Osteocyte (in vitro differentiated cells): ENCODE data around the gene LAMTOR3. TPM values are rescaled to one million over a fixed set of nuclear protein-coding genes. Genes with fewer than 3 reads are reported as not detected.
"Not testable (repeated sequence)": the region's sequence is repeated elsewhere in the genome, so short reads cannot be mapped to it uniquely, and the experiment has no call there.

Experiments used
- DNase-seq: peaks from one replicate; pipeline ENCODE4 v3.0.0; 2021; ENCODE audit warnings: mixed read lengths; ENCODE audit not compliant: unreplicated experiment; ENCODE audit errors: extremely low spot score
- H3K27ac Mint-ChIP-seq: one replicate; pipeline ENCODE4 v1.8.0; 2021; ENCODE audit warnings: mild to moderate bottlenecking, mixed read lengths; ENCODE audit not compliant: unreplicated experiment
- H3K27me3 Mint-ChIP-seq: one replicate; pipeline ENCODE4 v1.8.0; 2021; ENCODE audit warnings: mixed read lengths; ENCODE audit not compliant: unreplicated experiment
- H3K36me3 Mint-ChIP-seq: one replicate; pipeline ENCODE4 v1.8.0; 2021; ENCODE audit warnings: mixed read lengths; ENCODE audit not compliant: unreplicated experiment
- H3K4me1 Mint-ChIP-seq: one replicate; pipeline ENCODE4 v1.8.0; 2021; ENCODE audit warnings: mixed read lengths; ENCODE audit not compliant: unreplicated experiment
- H3K4me3 Mint-ChIP-seq: one replicate; pipeline ENCODE4 v1.8.0; 2021; ENCODE audit warnings: mild to moderate bottlenecking, moderate library complexity, mixed read lengths; ENCODE audit not compliant: unreplicated experiment
- H3K9me3 Mint-ChIP-seq: one replicate; pipeline ENCODE4 v1.8.0; 2021; ENCODE audit warnings: mixed read lengths; ENCODE audit not compliant: unreplicated experiment
- total RNA-seq: library from RNA; stranded (reverse); gene quantifications from 2 replicates; pipeline ENCODE4 v1.2.1, GENCODE V29; 2021
- TF ChIP-seq, protein P1 (sequence below): fragments of 200-600 bp; sonication (generic); IDR thresholded peaks from 2 replicates; pipeline ENCODE4 v1.5.0; 2021; ENCODE audit warnings: antibody characterized with exemption, mild to moderate bottlenecking, moderate library complexity

LAMTOR3 gene
- total RNA-seq, 1 donor from 2014 or later = 44.7 TPM

DNA sequence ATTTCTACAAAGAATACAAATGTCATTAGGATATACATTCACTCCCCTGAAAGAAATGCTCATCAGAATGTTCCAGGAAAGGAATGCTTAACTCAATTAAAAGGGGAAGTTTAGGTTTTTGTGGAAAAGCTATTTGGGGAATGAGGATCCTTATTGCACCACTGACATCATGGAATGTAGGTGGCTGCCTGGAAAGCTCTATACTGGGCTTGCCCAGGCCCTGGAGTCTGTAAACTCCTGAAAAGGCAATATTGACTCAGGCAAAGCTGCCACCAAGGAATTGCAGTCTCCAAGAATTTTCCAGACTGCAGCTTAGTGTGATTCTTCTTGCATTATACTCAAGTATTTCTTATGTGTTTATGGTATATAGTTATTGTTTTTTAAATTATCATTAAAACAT lies 61.9 kb downstream of the LAMTOR3 start:
- Mint-ChIP-seq H3K9me3 (no peaks in the 10 kb centered on the region), H3K4me1 (no peaks in the 10 kb centered on the region), H3K27ac (no peak overlapping the region), H3K27me3 (peaks cover 8% of the 10 kb centered on the region), H3K36me3 (no peaks in the 10 kb centered on the region), H3K4me3 (no peak overlapping the region)
- TF ChIP-seq, protein P1, sequence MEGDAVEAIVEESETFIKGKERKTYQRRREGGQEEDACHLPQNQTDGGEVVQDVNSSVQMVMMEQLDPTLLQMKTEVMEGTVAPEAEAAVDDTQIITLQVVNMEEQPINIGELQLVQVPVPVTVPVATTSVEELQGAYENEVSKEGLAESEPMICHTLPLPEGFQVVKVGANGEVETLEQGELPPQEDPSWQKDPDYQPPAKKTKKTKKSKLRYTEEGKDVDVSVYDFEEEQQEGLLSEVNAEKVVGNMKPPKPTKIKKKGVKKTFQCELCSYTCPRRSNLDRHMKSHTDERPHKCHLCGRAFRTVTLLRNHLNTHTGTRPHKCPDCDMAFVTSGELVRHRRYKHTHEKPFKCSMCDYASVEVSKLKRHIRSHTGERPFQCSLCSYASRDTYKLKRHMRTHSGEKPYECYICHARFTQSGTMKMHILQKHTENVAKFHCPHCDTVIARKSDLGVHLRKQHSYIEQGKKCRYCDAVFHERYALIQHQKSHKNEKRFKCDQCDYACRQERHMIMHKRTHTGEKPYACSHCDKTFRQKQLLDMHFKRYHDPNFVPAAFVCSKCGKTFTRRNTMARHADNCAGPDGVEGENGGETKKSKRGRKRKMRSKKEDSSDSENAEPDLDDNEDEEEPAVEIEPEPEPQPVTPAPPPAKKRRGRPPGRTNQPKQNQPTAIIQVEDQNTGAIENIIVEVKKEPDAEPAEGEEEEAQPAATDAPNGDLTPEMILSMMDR = no peak
- DNase-seq = no peak

DNA sequence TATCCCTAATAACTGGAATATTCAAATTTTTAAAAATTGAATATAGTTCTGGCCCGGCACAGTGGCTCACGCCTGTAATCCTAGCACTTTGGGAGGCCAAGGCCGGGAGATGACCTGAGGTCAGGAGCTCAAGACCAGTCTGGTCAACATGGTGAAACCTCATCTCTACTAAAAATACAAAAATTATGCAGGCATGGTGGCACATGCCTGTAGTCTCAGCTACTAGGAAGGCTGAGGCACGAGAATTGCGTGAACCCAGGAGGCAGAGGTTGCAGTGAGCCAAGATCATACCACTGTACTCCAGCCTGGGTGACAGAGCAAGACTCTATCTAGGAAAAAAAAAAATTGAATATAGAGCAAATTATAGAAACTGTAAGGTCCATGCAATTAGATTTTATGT lies 64.2 kb downstream of the LAMTOR3 start:
- not testable (repeated sequence) for H3K4me1 Mint-ChIP-seq, H3K9me3 Mint-ChIP-seq, H3K4me3 Mint-ChIP-seq, H3K36me3 Mint-ChIP-seq, H3K27ac Mint-ChIP-seq, DNase-seq
- H3K27me3 Mint-ChIP-seq = peaks cover 12% of the 10 kb centered on the region

DNA sequence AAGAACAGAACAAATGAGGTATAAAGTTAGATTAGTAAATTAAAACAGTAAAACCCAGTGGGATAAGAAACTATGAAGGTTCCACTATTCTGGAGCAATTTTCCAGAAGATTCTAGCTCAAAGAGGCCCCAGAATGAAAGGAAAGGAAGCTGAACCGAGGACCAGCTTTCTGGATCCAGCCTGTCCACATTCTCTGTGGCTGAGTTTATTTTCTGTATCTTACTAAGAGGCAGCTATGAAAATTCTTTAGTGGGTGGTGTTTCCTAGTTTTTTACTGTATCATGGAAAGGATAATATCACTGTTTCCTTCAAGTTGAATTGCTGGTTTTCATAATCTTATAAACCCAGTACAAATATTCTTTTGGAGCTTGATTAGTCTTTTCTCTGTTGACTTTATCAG lies 65.8 kb downstream of the LAMTOR3 start:
- no peak for DNase-seq
- Mint-ChIP-seq H3K4me1 (no peaks in the 10 kb centered on the region), H3K4me3 (no peak overlapping the region), H3K27ac (no peak overlapping the region), H3K27me3 (peaks cover 12% of the 10 kb centered on the region), H3K9me3 (no peaks in the 10 kb centered on the region), H3K36me3 (no peaks in the 10 kb centered on the region)
- TF ChIP-seq, protein P1 = no peak

Other genes with a start within 250 kb of the LAMTOR3 start
- not detected in 2 replicates for gene C4orf54, start 236.6 kb downstream of the LAMTOR3 start, total RNA-seq
- not detected in 2 replicates for gene DAPP1, start 77.6 kb downstream of the LAMTOR3 start, total RNA-seq
- gene DNAJB14, start 52.2 kb upstream of the LAMTOR3 start, total RNA-seq = 49.2 and 56.5 TPM in 2 replicates
- gene H2AZ1, start 55.8 kb upstream of the LAMTOR3 start, total RNA-seq = 192 and 198 TPM in 2 replicates